GM18508 (cell line): ENCODE data around the gene ACP2.
"Not testable (repeated sequence)": the region's sequence is repeated elsewhere in the genome, so short reads cannot be mapped to it uniquely, and the experiment has no call there.

Experiments used
- ATAC-seq: cut with Tn5 transposase; IDR thresholded peaks from one replicate; pipeline ENCODE4 v1.9.1; 2021; ENCODE audit warnings: moderate number of reproducible peaks; ENCODE audit not compliant: insufficient read depth, unreplicated experiment

ACP2 gene

DNA sequence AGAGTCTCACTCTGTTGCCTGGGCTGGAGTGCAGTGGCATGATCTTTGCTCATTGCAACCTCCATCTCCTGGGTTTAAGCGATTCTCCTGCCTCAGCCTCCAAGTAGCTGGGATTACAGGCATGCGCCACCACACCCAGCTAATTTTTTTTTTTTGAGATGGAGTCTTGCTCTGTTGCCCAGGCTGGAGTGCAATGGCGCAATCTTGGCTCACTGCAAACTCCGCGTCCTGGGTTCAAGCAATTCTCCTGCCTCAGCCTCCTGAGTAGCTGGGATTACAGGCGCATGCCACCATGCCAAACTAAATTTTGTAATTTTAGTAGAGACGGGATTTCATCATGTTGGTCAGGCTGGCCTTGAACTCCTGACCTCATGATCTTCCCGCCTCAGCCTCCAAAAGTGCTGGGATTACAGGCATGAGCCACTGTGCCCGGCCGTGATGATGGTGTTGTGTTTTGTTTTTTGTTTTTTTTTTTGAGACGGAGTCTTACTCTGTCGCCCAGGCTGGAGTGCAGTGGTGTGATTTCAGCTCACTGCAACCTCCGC, 40.5 kb downstream of the ACP2 start:
- ATAC-seq: not testable (repeated sequence)

GRCh38 chr11:47207459-47207858, 41.2 kb downstream of the ACP2 start:
- ATAC-seq: no peak

GRCh38 chr11:47206577-47206976, 42.0 kb downstream of the ACP2 start:
- ATAC-seq: not testable (repeated sequence)

GRCh38 chr11:47204637-47204989, 44.0 kb downstream of the ACP2 start:
- no peak for ATAC-seq

DNA sequence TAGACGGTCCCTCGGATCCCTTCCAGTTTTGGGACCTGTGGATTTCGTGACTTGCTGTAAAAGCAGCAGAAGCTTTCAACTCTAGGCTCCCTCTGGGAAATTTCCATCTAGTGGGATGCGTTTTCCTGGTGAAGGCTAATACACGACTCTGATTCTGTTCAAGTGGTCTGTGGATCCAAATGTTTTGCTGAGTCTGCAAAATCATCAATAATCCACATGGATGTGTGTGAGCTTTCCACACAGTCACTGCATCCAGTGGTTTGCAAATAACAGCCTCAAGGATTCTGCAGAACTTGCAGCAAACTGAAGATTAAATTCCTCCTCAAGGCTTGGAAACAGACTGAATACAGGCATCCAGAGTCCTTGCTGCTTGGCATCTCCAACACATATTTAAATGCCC, 46.0 kb downstream of the ACP2 start:
- no peak for ATAC-seq

DNA sequence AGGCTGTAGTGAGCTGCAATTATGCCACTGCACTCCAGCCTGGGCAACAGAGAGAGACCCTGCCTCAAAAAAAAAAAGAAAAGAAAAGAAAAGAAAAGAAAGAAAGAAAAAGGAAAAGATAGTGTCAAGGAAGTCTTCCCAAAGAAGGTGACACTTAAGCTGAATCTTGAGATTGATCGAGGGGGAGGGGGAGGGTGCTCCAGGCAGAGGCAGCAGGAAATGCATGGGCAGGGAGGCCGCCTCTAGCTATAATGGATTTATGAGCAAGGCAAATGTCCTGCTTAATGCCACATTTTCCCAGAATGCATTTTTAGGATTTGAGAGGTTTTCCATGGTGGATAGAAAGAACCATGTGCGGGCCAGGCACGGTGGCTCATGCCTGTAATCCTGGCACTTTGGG, 47.6 kb downstream of the ACP2 start:
- ATAC-seq: no peak

DNA sequence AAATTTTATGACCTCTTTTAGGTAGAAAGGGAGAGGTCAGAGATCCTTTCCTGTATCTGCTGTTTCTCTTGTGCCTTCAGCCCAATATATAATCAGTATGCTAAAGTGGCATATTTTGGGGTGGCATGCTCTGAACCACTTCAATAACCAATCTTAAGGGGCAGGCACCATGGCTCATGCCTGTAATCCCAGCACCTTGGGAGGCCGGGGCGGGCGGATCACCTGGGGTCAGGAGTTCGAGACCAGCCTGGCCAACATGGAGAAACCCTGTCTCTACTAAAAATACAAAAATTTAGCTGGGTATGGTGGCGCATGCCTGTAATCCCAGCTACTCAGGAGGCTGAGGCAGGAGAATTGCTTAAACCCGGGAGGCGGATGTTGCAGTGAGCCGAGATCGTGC, 50.5 kb downstream of the ACP2 start:
- not testable (repeated sequence) for ATAC-seq

- ATAC-seq: no peak
Observed at GRCh38 chr11:47192111-47192510, 56.5 kb downstream of the ACP2 start.

DNA sequence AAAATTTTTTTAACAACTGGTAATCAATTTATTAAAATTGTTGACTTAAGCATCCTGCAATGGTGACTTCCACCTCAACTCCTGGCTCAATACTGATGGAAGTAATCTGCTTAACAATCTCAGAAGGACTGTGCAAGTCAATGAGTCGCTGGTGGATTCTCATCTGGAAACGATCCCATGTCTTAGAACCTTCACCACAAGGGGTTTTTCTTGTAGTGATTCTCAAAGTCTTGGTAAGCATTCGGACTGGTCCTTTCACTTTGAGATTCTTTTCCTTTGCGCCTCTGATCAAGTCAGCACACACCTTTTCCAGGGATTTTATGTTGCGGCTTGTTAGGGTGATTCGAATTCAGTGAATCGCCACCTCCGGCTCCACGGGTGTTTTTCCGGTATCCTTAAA, 57.5 kb downstream of the ACP2 start:
- not testable (repeated sequence) for ATAC-seq
